Right kidney (tissue), 1 donor: Measurements from ENCODE around the gene SLC25A42.

Experiments
- DNase-seq: peaks from one replicate; pipeline ENCODE4 v3.0.0-alpha.2; 2016

The SLC25A42 gene

DNA sequence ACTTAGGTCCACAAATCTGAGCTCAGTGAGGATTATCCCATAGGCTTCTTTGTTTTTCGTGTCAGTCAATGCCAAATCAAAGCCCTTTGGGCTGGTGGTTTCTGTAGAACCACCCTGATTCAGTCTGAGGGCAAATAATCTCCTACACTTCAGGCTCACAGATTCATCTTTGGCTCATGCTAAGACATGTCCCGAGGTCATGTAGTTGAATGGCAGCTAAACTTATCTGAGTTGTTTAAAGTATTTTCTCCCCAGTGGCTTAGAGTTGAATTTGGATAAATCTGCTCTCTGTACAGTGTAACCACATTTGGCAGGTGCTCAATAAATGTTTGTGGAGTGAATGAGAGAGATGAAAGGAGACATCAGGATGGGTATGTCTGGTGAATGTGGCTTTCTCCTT lies 13.1 kb upstream of the SLC25A42 start:
- no peak for DNase-seq

DNA sequence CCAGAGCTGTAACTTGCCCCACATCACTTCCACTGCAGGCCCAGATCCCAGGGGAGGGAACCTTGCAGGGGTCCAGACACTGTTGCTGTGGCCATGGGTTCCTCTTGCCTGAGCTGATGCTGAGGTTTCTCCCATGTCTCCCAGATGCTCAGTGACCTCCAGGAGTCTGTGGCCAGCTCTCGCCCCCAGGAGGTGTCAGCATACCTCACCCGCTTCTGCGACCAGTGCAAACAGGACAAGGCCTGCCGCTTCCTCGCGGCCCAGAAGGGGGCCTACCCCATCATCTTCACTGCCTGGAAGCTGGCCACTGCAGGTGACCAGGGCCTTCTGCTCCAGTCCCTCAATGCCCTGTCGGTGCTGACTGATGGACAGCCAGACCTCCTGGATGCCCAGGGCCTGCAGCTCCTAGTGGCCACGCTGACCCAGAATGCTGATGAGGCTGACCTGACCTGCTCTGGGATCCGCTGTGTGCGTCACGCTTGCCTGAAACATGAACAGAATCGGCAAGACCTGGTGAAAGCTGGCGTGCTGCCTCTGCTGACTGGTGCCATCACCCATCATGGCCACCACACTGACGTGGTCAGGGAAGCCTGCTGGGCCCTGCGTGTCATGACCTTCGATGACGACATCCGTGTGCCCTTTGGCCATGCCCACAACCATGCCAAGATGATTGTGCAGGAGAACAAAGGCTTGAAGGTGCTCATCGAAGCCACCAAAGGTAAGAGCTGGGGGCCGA lies 12.1 kb upstream of the SLC25A42 start:
- DNase-seq: no peak

- no peak for DNase-seq
These were observed 10.9 kb upstream of the SLC25A42 start for GRCh38 chr19:19052921-19053320.

DNA sequence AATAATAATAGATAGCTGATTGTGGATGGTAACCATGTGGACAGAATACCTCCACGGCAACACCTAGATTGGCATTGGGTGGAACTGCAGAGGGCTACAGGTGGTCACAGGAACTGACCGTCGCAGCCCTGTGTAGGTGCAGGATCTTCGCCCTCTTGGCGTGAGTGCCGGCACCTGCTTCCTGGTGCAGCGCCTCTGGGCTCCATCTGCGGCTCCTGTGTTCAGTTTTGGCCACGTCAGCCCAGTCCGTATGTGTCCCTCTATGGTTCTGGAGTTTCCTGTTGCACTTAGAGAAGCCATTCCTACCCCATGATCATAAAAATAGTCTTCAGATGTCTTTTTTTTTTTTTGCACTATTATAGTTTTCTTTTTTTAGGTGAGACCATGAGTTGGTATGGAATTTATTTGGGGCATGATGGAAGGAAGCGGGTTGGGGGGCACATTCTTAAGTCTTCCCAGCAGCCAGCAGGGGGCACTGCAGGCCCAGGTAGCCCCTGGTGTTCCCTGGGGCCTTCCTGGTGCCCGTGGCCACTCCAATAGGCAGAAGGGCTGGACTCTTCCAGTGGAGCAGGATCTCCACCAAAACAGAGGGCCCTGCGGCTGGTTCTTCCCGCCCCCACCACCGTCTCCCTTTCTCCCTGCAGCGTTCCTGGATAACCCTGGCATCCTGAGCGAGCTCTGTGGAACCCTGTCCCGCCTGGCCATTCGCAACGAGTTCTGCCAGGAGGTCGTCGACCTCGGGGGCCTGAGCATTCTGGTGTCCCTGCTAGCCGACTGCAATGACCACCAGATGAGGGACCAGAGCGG lies 10.1 kb upstream of the SLC25A42 start:
- no peak for DNase-seq

- no peak for DNase-seq
These were observed 9.4 kb upstream of the SLC25A42 start for GRCh38 chr19:19054315-19054938.

GRCh38 chr19:19054939-19055440 lies 8.8 kb upstream of the SLC25A42 start:
- no peak for DNase-seq

DNA sequence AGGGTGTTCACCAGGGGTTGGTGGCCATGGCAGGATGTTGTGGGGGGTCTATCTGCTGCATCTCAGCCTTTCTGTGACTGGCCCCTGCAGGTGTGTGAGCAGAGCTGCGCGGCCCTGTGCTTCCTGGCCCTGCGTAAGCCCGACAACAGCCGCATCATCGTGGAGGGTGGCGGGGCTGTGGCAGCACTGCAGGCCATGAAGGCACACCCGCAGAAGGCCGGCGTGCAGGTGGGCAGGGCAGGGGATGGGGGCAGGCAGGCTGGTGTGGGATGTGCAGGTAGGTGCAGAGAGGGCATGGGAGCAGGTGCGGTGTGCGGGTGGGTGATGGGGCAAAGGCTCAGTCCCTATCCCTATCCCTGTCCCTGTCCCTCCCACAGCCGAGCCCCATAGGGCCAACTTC lies 8.1 kb upstream of the SLC25A42 start:
- no peak for DNase-seq

DNA sequence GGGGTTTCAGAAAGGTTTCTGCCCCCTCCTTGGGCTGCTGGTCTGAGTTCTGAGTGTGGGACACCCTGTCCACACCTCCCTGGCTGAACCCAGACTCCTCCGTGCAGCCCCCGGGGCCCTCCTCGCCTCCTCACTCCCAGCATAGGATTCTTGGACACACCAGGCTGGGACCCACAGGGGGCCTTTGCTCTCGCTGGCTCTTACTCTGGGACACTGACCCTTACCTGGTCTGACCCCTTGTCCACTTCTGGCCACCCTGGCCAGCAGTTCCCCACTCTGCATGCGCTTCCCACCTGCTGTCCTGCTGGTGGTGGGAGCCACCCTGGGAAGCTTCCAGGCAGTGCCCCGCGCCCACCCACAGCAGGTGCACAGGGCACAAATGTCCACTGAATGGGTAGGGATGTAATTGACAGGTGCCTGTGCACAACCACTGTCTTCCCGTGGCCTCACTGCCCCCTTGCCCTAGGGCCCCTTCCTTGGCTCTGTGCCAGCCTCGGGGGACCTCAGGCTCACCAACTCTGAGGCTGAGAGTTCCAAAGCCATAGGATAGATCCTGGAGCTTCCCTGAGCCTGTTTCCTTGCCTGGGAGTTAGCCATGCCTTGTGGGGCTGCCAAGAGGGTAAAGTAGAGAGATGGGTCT lies 7.0 kb upstream of the SLC25A42 start:
- no peak for DNase-seq

GRCh38 chr19:19057317-19057716 lies 6.5 kb upstream of the SLC25A42 start:
- DNase-seq: no peak

GRCh38 chr19:19057720-19058119 lies 6.1 kb upstream of the SLC25A42 start:
- DNase-seq: no peak

DNA sequence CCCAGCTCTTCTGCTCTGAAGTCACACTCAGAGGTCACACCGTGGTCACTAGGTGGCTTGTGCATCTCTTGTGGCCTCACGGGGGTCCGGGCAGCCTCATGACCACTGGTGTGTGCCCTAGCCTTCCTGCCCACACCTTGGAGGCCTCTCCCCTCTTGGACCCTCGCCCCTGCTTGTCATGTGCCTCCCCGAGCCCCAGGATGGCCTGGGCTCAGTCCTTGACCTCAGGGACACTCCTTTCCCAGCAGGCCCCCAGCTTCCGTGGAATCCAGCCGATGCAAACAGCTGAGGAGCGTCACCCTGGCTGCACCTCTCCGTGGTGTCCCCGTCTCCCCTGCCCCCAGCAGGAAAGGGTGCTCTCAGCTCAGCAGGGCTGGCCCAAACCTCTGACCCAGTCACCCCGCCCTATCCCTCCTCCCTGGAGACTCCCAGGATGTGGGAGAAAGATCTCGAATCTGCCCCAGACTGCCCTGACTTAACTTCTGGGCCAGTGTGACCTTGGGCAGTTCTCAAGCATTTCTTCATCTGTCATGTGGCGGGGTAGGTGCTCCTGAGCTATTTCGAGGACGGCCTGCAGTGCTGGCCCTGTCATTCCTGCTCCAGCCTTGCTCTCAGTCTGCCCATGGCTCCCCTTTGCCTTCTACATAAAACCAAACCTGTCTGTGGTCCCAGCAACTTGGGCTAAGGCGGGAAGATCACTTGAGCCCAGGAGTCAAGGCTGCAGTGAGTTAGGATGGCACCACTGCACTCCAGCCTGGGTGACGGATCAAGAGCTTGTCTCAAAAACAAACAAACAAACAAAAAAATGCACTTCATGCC lies 4.6 kb upstream of the SLC25A42 start:
- DNase-seq: no peak

GRCh38 chr19:19059837-19060611 lies 3.8 kb upstream of the SLC25A42 start:
- no peak for DNase-seq

DNA sequence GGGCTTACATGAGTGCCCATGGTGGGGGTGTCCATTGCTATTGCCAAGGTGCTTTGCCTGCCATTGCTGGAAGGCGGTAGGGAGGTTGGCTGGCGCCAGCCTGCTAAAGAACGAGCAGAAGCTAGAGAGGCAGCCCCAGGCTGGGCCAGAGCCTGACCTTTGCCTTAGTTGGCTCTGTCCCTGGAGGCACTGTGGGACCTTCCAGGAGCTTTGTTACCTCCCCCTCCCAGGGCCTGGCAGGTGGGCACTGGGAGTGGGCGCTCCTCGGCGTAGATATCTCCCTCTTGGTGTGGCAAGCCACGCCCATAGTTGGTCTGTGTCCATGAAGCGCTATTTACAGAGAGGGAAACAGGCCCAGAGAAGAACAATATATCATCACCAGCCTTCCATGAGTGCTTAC lies 2.3 kb upstream of the SLC25A42 start:
- no peak for DNase-seq

DNA sequence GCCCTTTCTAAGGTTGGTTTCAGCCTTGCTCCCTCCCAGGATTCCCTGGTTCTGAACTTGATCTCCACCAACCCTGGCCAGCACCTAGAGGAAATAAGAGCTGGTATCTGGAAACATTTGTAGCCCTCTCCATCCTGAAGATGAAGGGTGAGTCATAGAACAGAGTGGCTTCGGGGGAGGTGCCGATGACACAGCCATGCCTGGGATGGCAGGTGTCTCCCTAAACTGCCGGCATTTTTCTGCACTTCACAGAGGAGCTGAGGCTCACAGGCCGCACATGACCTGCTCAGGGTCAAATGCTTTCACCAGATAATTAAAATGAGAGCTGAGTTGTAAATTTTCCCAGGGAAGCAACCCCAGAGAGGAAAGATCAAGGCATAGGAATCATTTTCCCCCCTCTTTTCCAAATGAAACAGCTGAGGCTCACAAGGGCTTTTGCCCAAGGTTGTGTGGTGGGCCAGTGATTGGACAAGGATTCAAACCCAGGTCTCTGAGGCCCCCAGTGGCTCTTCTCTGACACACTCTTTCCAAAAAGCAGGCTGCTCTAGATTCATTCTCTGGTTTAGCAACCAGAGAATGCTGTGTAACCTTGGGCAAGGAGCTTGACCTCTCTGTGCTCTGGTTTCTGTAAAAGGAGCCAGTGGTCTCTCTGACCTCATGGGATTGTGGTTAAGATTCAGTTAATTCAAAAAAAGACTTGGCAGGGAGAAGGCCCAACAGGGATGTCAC lies 1.2 kb upstream of the SLC25A42 start:
- peak; percentile 31 for DNase-seq

DNA sequence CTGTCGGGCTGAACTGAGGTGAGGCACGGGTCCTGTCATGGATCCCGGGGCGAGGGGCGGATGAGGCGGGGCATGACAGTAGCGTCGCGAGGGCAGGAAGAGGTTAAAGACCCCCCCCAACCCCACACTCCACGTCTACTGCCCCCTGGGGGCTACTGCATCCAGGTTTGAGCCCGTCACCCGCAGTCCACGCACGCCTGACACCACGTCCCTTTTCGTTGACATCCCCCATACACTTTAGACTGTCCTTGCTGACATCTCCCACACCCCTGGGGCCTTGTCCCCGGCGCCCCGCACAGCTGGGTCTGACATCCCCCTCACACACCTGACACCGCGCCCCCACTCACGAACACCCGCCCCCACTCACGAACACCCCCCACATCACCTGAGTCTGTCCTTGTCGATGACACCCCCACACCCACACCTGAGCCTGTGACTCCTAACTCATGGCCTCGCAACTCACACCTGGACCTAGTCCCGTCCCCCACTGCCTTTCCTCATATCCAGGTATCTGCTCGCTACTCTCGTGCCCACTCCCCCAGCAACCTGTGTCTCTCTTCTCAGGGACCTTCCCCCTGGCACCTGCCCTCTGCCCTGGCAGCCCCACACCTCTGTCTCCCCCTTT lies 416 bp downstream of the SLC25A42 start:
- no peak for DNase-seq

DNA sequence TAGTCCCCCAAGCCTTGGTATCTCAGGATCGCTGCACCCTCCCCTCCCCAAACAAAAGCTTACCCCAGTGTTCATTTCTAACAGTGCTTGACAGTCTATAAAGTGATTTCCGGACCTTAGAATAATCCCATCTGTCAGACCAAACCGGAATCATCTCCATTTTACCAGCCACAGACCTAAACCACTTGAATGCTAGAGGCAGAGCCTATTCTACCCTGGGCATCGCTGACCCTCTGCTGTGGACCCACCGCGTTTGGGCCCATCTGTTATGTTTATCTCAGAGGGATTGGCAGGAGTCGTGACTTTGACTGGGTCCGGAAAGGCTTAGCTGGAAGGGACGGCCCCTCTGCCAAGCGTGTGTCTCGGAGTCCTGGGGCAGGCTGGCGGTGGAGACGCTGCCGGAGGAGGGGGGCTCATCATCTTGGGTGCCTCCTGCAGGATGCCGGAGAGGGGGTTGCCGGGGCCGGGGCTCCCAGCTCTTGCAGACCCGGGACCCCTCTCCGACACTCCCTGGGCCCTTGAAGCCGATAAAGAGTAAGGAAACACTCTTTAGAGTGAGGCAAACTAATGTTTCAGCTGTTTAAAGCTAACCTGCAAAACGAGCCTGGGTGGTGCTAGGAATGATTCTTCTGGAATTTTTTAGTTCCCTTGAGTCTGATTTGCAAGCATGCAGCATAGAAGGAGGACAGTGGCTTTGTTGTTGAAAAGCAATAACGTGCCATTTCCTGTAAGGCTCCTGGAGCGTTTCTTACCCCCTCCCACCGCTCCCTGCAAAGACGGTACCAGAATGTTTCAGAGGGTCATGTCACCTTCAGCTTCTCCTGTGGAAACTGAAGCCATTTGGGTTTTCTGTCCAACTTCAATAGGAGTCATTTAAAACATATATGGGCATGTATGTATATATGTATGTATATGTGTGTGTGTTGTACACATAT lies 1.3 kb downstream of the SLC25A42 start:
- peak; percentile 49 for DNase-seq

DNA sequence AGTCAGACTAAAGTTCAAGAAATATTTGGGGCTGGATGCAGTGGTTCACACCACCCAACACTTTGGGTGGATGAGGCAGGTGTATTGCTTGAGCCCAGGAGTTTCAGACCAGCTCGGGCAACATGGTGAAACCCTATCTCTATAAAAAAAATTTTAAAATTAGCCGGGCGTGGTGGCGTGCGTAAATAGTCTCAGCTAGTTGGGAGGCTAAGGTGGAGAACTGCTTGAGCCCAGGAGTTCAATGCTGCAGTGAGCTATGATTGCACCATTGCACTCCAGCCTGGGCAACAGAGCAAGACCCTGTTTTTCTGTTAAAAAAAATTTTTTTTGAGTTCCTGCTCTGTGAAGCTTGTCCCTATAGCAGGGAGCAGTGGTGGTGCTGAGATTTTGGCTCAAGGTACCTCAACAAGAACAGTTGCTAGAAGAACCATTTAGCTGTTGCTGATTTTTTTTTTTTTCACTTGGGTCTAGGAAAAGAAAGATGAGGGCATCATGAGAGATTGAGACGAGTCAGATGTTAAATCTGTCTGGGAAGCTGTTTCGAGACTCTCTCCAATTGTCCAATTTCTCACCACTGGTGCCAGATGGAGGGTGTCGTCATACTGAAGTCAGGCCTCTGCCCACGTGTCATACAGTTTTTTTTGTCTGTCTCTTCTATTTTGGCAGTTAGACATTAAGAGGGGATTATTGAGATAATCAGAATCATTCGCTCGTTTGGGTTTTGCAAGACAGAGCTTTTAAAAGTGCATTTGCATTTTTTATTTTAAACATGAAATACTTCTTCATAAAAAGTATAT lies 3.7 kb downstream of the SLC25A42 start:
- no peak for DNase-seq
